Fibroblast of lung (primary cell): Measurements from ENCODE around the gene HYKK. TPM values are rescaled to one million over a fixed set of nuclear protein-coding genes. Genes with fewer than 3 reads are reported as not detected.
A peak's percentile ranks its signal among the peaks of the same experiment; 100 is the strongest.

Experiments
- DNase-seq, 2 donors: peaks; one replicate each; pipeline versions ENCODE4 v3.0.0 to v3.0.0-alpha.2; 2010; ENCODE audit warnings: low read depth in 2 of 2
- H2AFZ ChIP-seq: 2 replicates; pipeline ENCODE4 v1.5.1; 2012; ENCODE audit warnings: low read length, control low read depth, inconsistent platforms
- H3K27ac ChIP-seq: 2 replicates; pipeline ENCODE4 v1.5.1; 2011; ENCODE audit warnings: low read length, control low read depth; ENCODE audit not compliant: insufficient read depth
- H3K27me3 ChIP-seq: 2 replicates; pipeline ENCODE4 v1.5.1; 2011; ENCODE audit warnings: mild to moderate bottlenecking, low read length; ENCODE audit not compliant: control insufficient read depth, insufficient read depth
- H3K36me3 ChIP-seq: 2 replicates; pipeline ENCODE4 v1.5.1; 2011; ENCODE audit warnings: low read length; ENCODE audit not compliant: control insufficient read depth, insufficient read depth
- H3K4me1 ChIP-seq: 2 replicates; pipeline ENCODE4 v1.5.1; 2011; ENCODE audit warnings: low read length; ENCODE audit not compliant: control insufficient read depth, insufficient read depth; ENCODE audit errors: extremely low read depth
- H3K4me2 ChIP-seq: 2 replicates; pipeline ENCODE4 v1.5.1; 2011; ENCODE audit warnings: low read length, control low read depth; ENCODE audit not compliant: insufficient read depth; ENCODE audit errors: extremely low read depth
- H3K4me3 ChIP-seq, 4 experiments: fragments of 200-600 bp in 1 of 4; sonication (generic) in 1 of 4; replicated peaks in 1 of 4; 2 replicates each; pipeline ENCODE4 v1.5.1; 2011 to 2016; ENCODE audit warnings: low read length in 4 of 4, low read depth in 3 of 4, mild to moderate bottlenecking in 3 of 4, control low read depth in 2 of 4, inconsistent platforms in 1 of 4, mixed read lengths in 1 of 4; ENCODE audit not compliant: insufficient read depth in 1 of 4; ENCODE audit errors: control extremely low read depth in 1 of 4
- H3K79me2 ChIP-seq: 2 replicates; pipeline ENCODE4 v1.5.1; 2012; ENCODE audit warnings: mild to moderate bottlenecking, low read length, inconsistent platforms; ENCODE audit not compliant: control insufficient read depth, insufficient read depth
- H3K9ac ChIP-seq: 2 replicates; pipeline ENCODE4 v1.5.1; 2011; ENCODE audit warnings: mild to moderate bottlenecking, low read length, control low read depth; ENCODE audit not compliant: insufficient read depth
- H3K9me3 ChIP-seq: 2 replicates; pipeline ENCODE4 v1.5.1; 2012; ENCODE audit warnings: low read depth, low read length; ENCODE audit not compliant: control insufficient read depth, insufficient read depth
- H4K20me1 ChIP-seq: 2 replicates; pipeline ENCODE4 v1.5.1; 2011; ENCODE audit warnings: low read length; ENCODE audit not compliant: control insufficient read depth, insufficient read depth; ENCODE audit errors: extremely low read depth
- CTCF ChIP-seq, 2 donors: IDR thresholded peaks in 1 of 2; conservative IDR thresholded peaks in 1 of 2; 1 replicate in 1 of 2; 2 replicates in 1 of 2; pipeline ENCODE4 v1.5.1; 2011 to 2012; ENCODE audit warnings: low read length in 2 of 2, control low read depth in 1 of 2, inconsistent platforms in 1 of 2, low read depth in 1 of 2, mild to moderate bottlenecking in 1 of 2
- EZH2 ChIP-seq: IDR thresholded peaks from 2 replicates; pipeline ENCODE4 v1.5.1; 2012; ENCODE audit warnings: low read length, control low read depth, mild to moderate bottlenecking; ENCODE audit errors: missing control alignments
- polyA minus RNA-seq: library from RNA; depleted of rRNA, polyadenylated mRNA; stranded (reverse); fragments of >200 nt; gene quantifications from 2 replicates; pipeline ENCODE4 v1.2.3, GENCODE V29; 2011; ENCODE audit warnings: low replicate concordance
- polyA plus RNA-seq, 2 donors: library from polyadenylated mRNA; depleted of rRNA in 1 of 2; stranded (reverse) in 1 of 2; unstranded in 1 of 2; fragments of >200 nt; gene quantifications; 2 replicates each; pipeline ENCODE4 v1.2.1, GENCODE V29; 2011 to 2012; ENCODE audit warnings: missing spikeins in 1 of 2
- total RNA-seq: library from RNA; depleted of rRNA; stranded (reverse); fragments of >200 nt; gene quantifications from 2 replicates; pipeline ENCODE4 v1.2.1, GENCODE V29; 2014

The HYKK gene
- total RNA-seq (2.0 and 2.6 TPM in 2 replicates), polyA plus RNA-seq (3.3 and 3.6 TPM in 2 replicates), polyA minus RNA-seq (not detected in 2 replicates)
- 1.8 and 2.4 TPM in 2 replicates for polyA plus RNA-seq (2012)

- Histone ChIP-seq H3K4me1 (no peaks in the 10 kb centered on the region), H3K9ac (peak within 1 kb of the TSS; percentile 51), H3K79me2 (no peaks in the 10 kb centered on the region), H3K27ac (peak within 1 kb of the TSS; percentile 45), H3K27me3 (no peaks in the 10 kb centered on the region), H4K20me1 (no peaks in the 10 kb centered on the region), H3K4me2 (peak within 1 kb of the TSS; percentile 95), H3K36me3 (no peaks in the 10 kb centered on the region), H2AFZ (peak within 1 kb of the TSS; percentile 98), H3K9me3 (no peaks in the 10 kb centered on the region), H3K4me3 (peak within 1 kb of the TSS; percentile 73 to 92 (median 85))
- peak; percentile 96 to 97 for DNase-seq
- TF ChIP-seq EZH2 (no peak), CTCF (conservative IDR thresholded peaks at IDR 0.05 in 1 of 2, IDR thresholded peaks at IDR 0.05 in 1 of 2; ENCODE audit: low read depth in 1 of 2, low read length in 2 of 2) (no peak)
Observed at GRCh38 chr15:78506971-78507830, at the start of gene HYKK. TSS of gene HYKK (plus strand) at chr15:78507577. CDS start at chr15:78513089, 5,512 bp downstream.

- H3K79me2 ChIP-seq, result peaks cover 53% of the 10 kb centered on the region
- peaks cover 4% of the 10 kb centered on the region for H3K4me1 ChIP-seq
- no peak overlapping the region for H3K4me3 ChIP-seq
- no peak overlapping the region for H2AFZ ChIP-seq
- TF ChIP-seq EZH2, result no peak
- no peak for TF ChIP-seq CTCF (conservative IDR thresholded peaks at IDR 0.05 in 1 of 2, IDR thresholded peaks at IDR 0.05 in 1 of 2; ENCODE audit: low read depth in 1 of 2, low read length in 2 of 2)
- no peaks in the 10 kb centered on the region for H3K27me3 ChIP-seq
- no peak overlapping the region for H3K27ac ChIP-seq
- H3K36me3 ChIP-seq, result peaks cover 4% of the 10 kb centered on the region
- DNase-seq, result no peak
- H3K9ac ChIP-seq, result no peak overlapping the region
- no peaks in the 10 kb centered on the region for H3K9me3 ChIP-seq
- H4K20me1 ChIP-seq, result peaks cover 2% of the 10 kb centered on the region
- no peak overlapping the region for H3K4me2 ChIP-seq
Observed at GRCh38 chr15:78460737-78461136, 46.6 kb upstream of the HYKK start.

GRCh38 chr15:78461171-78461888, 46.0 kb upstream of the HYKK start:
- H3K79me2 ChIP-seq, result peaks cover 47% of the 10 kb centered on the region
- peaks cover 4% of the 10 kb centered on the region for H3K4me1 ChIP-seq
- no peak overlapping the region for H3K4me2 ChIP-seq
- H3K9me3 ChIP-seq, result no peaks in the 10 kb centered on the region
- H3K4me3 ChIP-seq, result no peak overlapping the region
- H3K9ac ChIP-seq, result no peak overlapping the region
- DNase-seq, result peak in 1 of 2 donors; percentile 11
- TF ChIP-seq EZH2 (no peak), CTCF (conservative IDR thresholded peaks at IDR 0.05 in 1 of 2, IDR thresholded peaks at IDR 0.05 in 1 of 2; ENCODE audit: low read depth in 1 of 2, low read length in 2 of 2) (no peak)
- no peak overlapping the region for H2AFZ ChIP-seq
- H3K27ac ChIP-seq, result no peak overlapping the region
- H3K27me3 ChIP-seq, result no peaks in the 10 kb centered on the region
- peaks cover 2% of the 10 kb centered on the region for H4K20me1 ChIP-seq
- peaks cover 7% of the 10 kb centered on the region for H3K36me3 ChIP-seq
